Measurements from ENCODE around the gene IFNL1. TPM values are rescaled to one million over a fixed set of nuclear protein-coding genes. Genes with fewer than 3 reads are reported as not detected.

The IFNL1 gene
- total RNA-seq, 4 donors from 2014 or later, result not detected

DNA sequence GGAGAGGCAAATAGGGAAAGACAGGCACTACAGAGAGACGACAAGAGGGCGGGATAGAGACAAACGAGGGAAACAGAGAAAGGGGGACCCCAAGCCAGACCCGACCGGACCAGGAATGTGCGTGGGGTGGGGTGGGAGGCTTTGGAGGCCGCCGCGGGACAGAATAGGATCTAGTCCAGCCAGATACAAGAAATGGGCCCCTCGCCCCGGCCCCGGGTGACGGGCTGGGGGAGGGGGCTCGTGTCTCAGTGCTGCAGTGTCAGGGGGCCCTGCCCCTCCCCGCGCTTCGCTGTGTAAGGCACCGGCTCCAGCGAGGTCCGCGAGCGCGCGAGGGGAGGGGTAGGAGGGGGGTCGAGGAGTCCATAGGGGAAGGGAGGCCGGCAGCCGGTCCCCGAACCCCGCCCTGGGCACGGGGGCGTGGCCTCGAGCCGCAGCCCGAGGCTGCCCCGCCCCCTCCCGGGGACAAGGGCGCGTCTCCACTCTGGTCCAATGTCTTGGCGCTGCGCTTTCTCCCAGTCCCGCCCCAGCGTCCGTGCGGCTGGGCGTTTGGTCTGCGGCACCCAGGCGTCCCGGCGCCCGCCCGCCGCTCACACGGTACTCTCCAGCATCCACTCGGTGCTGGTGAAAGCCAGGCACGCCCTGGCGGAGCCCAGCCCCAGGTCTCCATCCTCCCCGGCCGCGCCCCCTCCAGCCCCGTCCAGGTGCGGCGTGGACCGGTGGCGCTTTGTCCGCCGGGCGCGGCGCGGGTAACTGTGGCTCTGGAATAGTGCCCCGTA is 11.0 kb downstream of the IFNL1 start:
- TF ChIP-seq, protein P1, sequence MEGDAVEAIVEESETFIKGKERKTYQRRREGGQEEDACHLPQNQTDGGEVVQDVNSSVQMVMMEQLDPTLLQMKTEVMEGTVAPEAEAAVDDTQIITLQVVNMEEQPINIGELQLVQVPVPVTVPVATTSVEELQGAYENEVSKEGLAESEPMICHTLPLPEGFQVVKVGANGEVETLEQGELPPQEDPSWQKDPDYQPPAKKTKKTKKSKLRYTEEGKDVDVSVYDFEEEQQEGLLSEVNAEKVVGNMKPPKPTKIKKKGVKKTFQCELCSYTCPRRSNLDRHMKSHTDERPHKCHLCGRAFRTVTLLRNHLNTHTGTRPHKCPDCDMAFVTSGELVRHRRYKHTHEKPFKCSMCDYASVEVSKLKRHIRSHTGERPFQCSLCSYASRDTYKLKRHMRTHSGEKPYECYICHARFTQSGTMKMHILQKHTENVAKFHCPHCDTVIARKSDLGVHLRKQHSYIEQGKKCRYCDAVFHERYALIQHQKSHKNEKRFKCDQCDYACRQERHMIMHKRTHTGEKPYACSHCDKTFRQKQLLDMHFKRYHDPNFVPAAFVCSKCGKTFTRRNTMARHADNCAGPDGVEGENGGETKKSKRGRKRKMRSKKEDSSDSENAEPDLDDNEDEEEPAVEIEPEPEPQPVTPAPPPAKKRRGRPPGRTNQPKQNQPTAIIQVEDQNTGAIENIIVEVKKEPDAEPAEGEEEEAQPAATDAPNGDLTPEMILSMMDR (IDR thresholded peaks at IDR 0.05; ENCODE audit: low read depth), result no peak

DNA sequence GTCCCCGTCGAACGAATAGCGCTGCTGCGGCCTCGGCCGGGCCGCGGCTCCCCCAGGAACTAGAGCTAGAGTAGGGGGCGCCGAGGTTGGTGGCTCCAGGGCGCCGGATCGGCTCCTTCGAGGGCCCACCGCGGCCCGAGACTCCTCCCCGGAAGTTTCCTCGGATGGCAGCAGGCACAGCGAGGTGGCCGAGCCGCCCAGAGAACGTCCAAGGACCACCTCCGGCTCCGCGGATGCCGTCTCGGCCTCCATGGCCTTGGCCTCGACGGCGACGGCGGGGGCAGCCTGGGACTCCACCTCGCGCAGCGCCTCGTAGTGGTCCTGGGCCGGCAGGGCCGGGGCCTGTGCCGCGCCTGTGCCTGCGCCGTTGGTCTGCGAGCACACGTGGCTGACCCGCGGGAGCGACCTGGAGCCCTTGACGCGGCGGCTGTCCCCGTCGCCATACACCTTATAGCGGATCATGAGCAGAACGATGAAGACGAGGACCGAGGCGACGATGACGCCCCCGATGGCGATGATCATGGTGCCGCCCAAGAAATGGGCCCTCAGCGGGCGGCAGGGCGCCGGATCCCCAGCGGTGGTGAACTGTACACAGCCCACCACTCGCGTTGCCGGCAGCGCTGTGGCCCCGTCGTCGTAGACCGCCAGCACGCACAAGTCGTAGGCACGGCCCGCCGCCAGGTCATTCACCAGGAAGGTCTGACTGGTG is 11.8 kb downstream of the IFNL1 start:
- TF ChIP-seq, protein P1 (IDR thresholded peaks at IDR 0.05; ENCODE audit: low read depth), result no peak

DNA sequence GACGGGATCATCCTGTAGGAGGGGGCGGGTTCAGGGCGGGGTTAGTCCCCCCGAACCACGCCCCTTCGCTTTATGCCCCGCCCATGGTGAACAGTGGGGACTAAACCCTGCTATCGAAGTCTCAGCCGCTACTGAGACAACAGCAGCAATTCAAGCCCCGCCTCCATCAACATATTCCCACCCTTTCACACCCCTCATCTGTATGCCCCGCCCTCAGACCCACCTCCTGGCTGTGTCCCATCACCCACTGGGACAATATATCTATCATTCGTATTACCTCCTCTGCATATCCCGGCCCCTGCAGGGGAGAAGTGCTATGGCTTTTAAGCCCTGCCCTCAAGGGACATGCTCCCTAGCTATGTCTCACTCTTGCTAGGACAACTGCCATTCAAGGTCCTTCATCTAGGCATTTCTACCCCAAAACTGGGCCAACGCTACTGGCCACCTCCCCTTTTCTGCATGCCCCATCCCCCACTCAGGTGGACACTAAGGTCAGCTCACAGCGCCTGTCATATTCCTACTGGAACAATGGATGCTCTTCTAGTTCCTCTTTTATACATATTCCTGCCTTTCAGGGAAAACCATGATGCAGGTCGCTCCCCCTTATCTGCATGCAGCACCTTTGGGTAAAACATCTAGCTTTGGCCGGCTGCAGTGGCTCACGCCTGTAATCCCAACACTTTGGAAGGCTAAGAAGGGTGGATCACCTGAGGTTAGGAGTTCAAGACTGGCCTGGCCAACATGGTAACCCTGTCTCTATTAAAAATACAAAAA is 12.5 kb downstream of the IFNL1 start:
- TF ChIP-seq, protein P1 (IDR thresholded peaks at IDR 0.05; ENCODE audit: low read depth), result no peak

DNA sequence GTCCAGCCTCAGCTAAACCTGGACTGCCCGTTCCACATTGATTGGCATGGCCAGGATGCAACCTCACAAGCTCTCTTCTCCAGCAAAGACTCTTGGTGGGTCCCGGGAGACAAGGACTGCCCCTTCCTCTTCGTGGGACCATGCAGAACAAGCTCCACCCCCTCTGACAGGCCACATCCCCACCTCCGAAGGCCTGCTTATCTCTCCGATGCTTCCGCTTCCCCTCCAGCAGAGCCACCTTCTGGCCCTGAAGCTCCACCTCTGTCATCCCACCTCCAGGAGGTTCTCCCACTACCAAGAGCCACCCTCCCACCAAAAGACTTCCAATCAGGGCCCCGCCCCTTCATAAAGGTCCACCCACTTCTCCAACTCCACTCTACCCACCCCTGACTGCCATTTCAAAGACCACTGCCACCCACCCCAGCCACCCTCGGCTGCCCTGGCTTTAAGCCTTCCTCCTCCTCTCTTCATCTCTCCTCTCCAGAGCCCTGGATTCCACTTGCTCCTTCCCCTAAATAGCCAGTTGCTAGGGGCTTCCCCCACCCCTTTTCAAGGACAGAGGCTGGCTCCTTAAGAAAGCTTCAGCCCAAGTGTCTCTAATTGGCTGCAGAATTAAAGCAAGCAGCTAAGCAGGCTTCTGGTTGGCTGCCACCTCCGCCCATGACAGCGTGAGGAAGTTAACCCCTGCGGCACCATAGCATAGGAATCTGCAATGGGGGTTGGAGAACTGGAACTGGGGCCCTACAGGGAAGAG is 14.5 kb downstream of the IFNL1 start:
- TF ChIP-seq, protein P1 (IDR thresholded peaks at IDR 0.05; ENCODE audit: low read depth), result no peak

DNA sequence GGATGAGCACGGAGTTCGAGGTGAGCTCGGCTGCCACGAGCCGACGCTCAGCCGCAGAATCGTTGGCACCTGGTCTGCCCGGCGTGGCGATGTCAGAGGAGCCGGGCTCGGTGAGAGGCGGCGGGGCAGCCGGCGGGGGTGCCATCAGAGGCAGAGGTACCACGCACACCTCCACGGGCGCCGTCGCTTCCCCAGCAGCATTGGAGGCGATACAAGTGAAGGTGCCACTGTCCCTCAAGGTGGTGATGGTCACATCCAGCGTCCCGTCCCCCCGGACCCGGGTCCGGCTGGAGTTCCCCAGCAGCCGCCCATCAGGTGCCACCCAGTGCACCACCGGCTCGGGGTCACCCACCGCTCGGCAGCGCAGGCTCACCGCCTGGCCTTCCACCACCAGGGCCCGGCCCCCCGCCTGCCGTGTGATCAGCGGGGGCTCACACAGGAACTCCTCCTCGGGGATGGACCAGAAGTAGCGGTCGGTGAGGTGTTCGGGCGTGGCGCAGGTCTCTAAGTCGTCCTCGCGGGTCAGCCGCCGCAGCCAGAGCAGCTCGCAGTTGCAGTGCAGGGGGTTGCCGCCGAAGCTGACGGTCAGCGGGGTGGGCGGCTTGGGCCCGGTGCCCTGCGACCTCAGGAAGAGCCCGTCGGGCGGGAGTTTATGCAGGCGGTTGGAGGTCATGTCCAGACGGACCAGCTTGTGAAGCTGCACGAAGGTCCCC is 18.0 kb downstream of the IFNL1 start:
- TF ChIP-seq, protein P1 (IDR thresholded peaks at IDR 0.05; ENCODE audit: low read depth), result no peak

DNA sequence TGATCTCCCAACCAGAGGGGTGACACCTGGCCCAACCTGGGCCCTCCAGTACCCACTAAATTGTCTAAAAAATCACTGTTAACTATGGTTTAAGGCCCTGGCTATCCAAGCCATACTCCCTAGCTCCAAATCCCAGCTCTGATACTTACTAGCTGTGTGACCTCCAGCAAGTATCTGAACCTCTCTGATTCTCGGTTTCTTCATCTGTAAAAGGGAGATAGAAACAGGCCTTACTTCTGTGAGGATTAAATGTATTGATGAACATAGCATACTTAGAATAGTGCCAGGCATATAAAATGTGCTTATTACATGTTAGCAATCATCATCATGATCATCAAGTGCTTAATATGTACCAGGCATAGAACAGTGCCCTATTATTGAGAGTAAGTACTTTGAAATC is 19.7 kb downstream of the IFNL1 start:
- TF ChIP-seq, protein P1 (IDR thresholded peaks at IDR 0.05; ENCODE audit: low read depth), result no peak

Data from subcutaneous adipose tissue (tissue), 4 donors.